MM.1S (cell line): ENCODE measurements around the gene ATF3.

ENCODE experiments used
- DNase-seq: peaks from one replicate; pipeline ENCODE4 v3.0.0-alpha.2; 2015
- H2AFZ ChIP-seq: fragments of 300-600 bp; sonication (generic); 2 replicates; pipeline ENCODE4 v1.6.0; 2016; ENCODE audit warnings: antibody characterized with exemption, low read length
- H3F3A ChIP-seq: fragments of 300-600 bp; sonication (generic); 2 replicates; pipeline ENCODE4 v1.6.1; 2016; ENCODE audit warnings: mild to moderate bottlenecking, antibody characterized with exemption, low read length, moderate library complexity, mixed read lengths; ENCODE audit not compliant: insufficient read depth
- H3K27ac ChIP-seq: fragments of 300-600 bp; sonication (generic); 2 replicates; pipeline ENCODE4 v1.5.1; 2016; ENCODE audit warnings: mild to moderate bottlenecking, low read length
- H3K27me3 ChIP-seq: fragments of 300-600 bp; sonication (generic); replicated peaks from 2 replicates; pipeline ENCODE4 v1.6.0; 2016; ENCODE audit warnings: low read length; ENCODE audit not compliant: insufficient read depth
- H3K36me3 ChIP-seq: fragments of 300-600 bp; sonication (generic); replicated peaks from 2 replicates; pipeline ENCODE4 v1.6.1; 2016; ENCODE audit warnings: mild to moderate bottlenecking, low read length, mixed read lengths; ENCODE audit not compliant: insufficient read depth
- H3K4me1 ChIP-seq: fragments of 300-600 bp; sonication (generic); 2 replicates; pipeline ENCODE4 v1.6.1; 2016; ENCODE audit warnings: low read length, mixed read lengths
- H3K4me2 ChIP-seq: fragments of 300-600 bp; sonication (generic); 2 replicates; pipeline ENCODE4 v1.6.0; 2016; ENCODE audit warnings: low read depth, low read length
- H3K4me3 ChIP-seq: fragments of 300-600 bp; sonication (generic); 2 replicates; pipeline ENCODE4 v1.5.1; 2016; ENCODE audit warnings: low read length, mixed read lengths
- H3K79me2 ChIP-seq: fragments of 300-600 bp; sonication (generic); 2 replicates; pipeline ENCODE4 v1.6.1; 2016; ENCODE audit warnings: mixed run types, low read length, mixed read lengths
- H3K9ac ChIP-seq: fragments of 300-600 bp; sonication (generic); 2 replicates; pipeline ENCODE4 v1.6.1; 2016; ENCODE audit warnings: low read length, mixed read lengths
- H3K9me2 ChIP-seq: fragments of 300-600 bp; sonication (generic); replicated peaks from 2 replicates; pipeline ENCODE4 v1.6.1; 2016; ENCODE audit warnings: mild to moderate bottlenecking, low read length, mixed read lengths; ENCODE audit not compliant: insufficient read depth
- H3K9me3 ChIP-seq: fragments of 300-600 bp; sonication (generic); replicated peaks from 2 replicates; pipeline ENCODE4 v1.6.1; 2016; ENCODE audit warnings: mild to moderate bottlenecking, low read length, mixed read lengths; ENCODE audit not compliant: insufficient read depth
- H4K20me1 ChIP-seq: fragments of 300-600 bp; sonication (generic); 2 replicates; pipeline ENCODE4 v1.6.1; 2016; ENCODE audit warnings: mild to moderate bottlenecking, low read length, moderate library complexity, mixed read lengths; ENCODE audit not compliant: insufficient read depth
- CTCF ChIP-seq: fragments of 300-600 bp; sonication (generic); IDR thresholded peaks from 2 replicates; pipeline ENCODE4 v1.5.1; 2016; ENCODE audit warnings: antibody characterized with exemption, low read length, mixed read lengths
- EZH2 ChIP-seq: fragments of 300-600 bp; sonication (generic); optimal IDR thresholded peaks from 2 replicates; pipeline ENCODE3; 2017; ENCODE audit warnings: low read depth, mild to moderate bottlenecking, antibody characterized with exemption, low read length, mixed read lengths
- EZH2phosphoT487 ChIP-seq: fragments of 300-600 bp; sonication (generic); IDR thresholded peaks from 2 replicates; pipeline ENCODE4 v1.6.1; 2018; ENCODE audit warnings: antibody characterized with exemption, low read length

The ATF3 gene

GRCh38 chr1:212668477-212668876, 59.9 kb downstream of the ATF3 start:
- H3K4me2 ChIP-seq: no peak overlapping the region

GRCh38 chr1:212669102-212669501, 60.5 kb downstream of the ATF3 start:
- H3K9me3 ChIP-seq: no peaks in the 10 kb centered on the region
- no peak overlapping the region for H3K27ac ChIP-seq
- peaks cover 10% of the 10 kb centered on the region; the same call in 1 of the 2 replicates for H3K4me1 ChIP-seq
- no peaks in the 10 kb centered on the region for H3F3A ChIP-seq
- TF ChIP-seq CTCF (peak; percentile 48), EZH2 (no peak)
- peak; percentile 31 for DNase-seq
- H3K79me2 ChIP-seq: no peaks in the 10 kb centered on the region
- H4K20me1 ChIP-seq: no peaks in the 10 kb centered on the region
- H3K9me2 ChIP-seq: no peaks in the 10 kb centered on the region
- H2AFZ ChIP-seq: no peak overlapping the region
- H3K9ac ChIP-seq: no peak overlapping the region
- H3K27me3 ChIP-seq: no peaks in the 10 kb centered on the region
- no peak overlapping the region for H3K4me2 ChIP-seq
- H3K4me3 ChIP-seq: no peak overlapping the region
- no peaks in the 10 kb centered on the region for H3K36me3 ChIP-seq

More at GRCh38 chr1:212668477-212668876, 59.9 kb downstream of the ATF3 start:
- TF ChIP-seq CTCF (no peak), EZH2phosphoT487 (no peak), EZH2 (no peak)
- Histone ChIP-seq H3F3A (no peaks in the 10 kb centered on the region), H3K27me3 (no peaks in the 10 kb centered on the region), H3K9ac (no peak overlapping the region), H3K36me3 (no peaks in the 10 kb centered on the region), H4K20me1 (no peaks in the 10 kb centered on the region), H3K79me2 (no peaks in the 10 kb centered on the region), H3K9me3 (no peaks in the 10 kb centered on the region), H3K4me1 (peaks cover 10% of the 10 kb centered on the region; the same call in 1 of the 2 replicates), H2AFZ (no peak overlapping the region), H3K9me2 (no peaks in the 10 kb centered on the region), H3K4me3 (no peak overlapping the region), H3K27ac (no peak overlapping the region)
- no peak for DNase-seq

- DNase-seq: no peak
- Histone ChIP-seq H3K79me2 (no peaks in the 10 kb centered on the region), H3K27me3 (no peaks in the 10 kb centered on the region), H3F3A (no peaks in the 10 kb centered on the region), H3K9me2 (no peaks in the 10 kb centered on the region), H2AFZ (no peak overlapping the region), H3K4me1 (peaks cover 10% of the 10 kb centered on the region; the same call in 1 of the 2 replicates), H3K4me2 (no peak overlapping the region), H3K9me3 (no peaks in the 10 kb centered on the region), H3K9ac (no peak overlapping the region), H3K36me3 (no peaks in the 10 kb centered on the region), H3K4me3 (no peak overlapping the region), H4K20me1 (no peaks in the 10 kb centered on the region), H3K27ac (no peak overlapping the region)
- no peak for TF ChIP-seq CTCF
- TF ChIP-seq EZH2phosphoT487: no peak
- TF ChIP-seq EZH2: no peak
Observed at GRCh38 chr1:212669600-212669999, 61.0 kb downstream of the ATF3 start.
